ENCODE data around the gene CPA5.

The CPA5 gene, protein sequence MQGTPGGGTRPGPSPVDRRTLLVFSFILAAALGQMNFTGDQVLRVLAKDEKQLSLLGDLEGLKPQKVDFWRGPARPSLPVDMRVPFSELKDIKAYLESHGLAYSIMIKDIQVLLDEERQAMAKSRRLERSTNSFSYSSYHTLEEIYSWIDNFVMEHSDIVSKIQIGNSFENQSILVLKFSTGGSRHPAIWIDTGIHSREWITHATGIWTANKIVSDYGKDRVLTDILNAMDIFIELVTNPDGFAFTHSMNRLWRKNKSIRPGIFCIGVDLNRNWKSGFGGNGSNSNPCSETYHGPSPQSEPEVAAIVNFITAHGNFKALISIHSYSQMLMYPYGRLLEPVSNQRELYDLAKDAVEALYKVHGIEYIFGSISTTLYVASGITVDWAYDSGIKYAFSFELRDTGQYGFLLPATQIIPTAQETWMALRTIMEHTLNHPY

GRCh38 chr7:130344271-130344866, at the start of gene CPA5:
TSS of gene CPA5 (plus strand) at chr7:130344816. CDS start at chr7:130346486, 1,670 bp downstream.
- no peak within 1 kb of the TSS for H3K27ac ChIP-seq
- TF ChIP-seq, protein P1, sequence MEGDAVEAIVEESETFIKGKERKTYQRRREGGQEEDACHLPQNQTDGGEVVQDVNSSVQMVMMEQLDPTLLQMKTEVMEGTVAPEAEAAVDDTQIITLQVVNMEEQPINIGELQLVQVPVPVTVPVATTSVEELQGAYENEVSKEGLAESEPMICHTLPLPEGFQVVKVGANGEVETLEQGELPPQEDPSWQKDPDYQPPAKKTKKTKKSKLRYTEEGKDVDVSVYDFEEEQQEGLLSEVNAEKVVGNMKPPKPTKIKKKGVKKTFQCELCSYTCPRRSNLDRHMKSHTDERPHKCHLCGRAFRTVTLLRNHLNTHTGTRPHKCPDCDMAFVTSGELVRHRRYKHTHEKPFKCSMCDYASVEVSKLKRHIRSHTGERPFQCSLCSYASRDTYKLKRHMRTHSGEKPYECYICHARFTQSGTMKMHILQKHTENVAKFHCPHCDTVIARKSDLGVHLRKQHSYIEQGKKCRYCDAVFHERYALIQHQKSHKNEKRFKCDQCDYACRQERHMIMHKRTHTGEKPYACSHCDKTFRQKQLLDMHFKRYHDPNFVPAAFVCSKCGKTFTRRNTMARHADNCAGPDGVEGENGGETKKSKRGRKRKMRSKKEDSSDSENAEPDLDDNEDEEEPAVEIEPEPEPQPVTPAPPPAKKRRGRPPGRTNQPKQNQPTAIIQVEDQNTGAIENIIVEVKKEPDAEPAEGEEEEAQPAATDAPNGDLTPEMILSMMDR (IDR thresholded peaks at IDR 0.05): no peak
- DNase-seq (ENCODE audit: low spot score): no peak
- H3K4me3 ChIP-seq: no peak within 1 kb of the TSS

- DNase-seq (ENCODE audit: low spot score): no peak
- H3K27ac ChIP-seq: no peak overlapping the region
- H3K4me3 ChIP-seq: no peak overlapping the region
- TF ChIP-seq, protein P1 (IDR thresholded peaks at IDR 0.05): no peak
Observed at GRCh38 chr7:130296221-130296951, 48.2 kb upstream of the CPA5 start.

DNA sequence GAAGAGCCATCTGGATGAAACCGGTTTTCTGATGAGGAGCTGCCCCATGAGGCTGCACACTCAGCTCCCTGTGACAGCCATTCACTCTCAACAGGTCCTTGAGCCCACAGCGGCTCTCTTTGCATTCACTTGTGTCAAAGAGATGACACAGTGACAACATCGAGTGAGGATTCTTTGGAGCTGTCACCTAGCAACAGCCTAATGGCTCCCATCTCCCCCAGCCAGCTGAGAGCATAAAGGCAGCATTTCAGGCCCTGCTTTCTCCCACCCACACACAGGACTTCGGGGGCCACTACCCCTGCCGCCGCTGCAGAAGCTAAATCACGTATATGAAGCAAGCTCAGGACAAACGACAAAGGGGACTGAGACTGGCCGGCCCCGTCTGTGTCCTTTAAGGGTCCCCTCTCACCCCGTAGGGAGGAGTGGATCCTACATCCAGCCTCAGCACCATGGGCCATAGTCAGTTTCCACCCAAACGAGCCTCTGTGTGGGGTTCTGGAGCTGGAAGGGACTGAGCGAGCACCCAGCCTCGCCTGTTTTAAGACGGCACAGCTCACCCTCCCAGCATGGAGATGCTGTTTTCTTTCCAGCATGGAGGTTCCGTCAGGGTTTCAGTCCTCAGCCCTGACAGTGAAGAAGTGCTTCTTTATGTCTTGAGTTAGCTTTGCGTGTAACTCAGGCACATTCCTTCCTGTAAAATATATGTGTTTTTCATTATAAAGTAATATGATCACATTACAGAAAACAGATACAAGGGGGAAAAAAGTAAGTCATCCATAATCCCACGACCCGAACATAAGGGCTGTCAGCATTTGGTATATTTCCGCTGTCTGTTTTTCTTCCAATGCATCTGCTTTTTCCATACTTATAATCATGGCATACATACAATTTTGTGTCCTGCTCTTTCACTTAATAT, 46.7 kb upstream of the CPA5 start:
- TF ChIP-seq, protein P1 (IDR thresholded peaks at IDR 0.05): no peak
- no peak for DNase-seq (ENCODE audit: low spot score)
- H3K27ac ChIP-seq: no peak overlapping the region
- no peak overlapping the region for H3K4me3 ChIP-seq

- no peak for DNase-seq (ENCODE audit: low spot score)
- Histone ChIP-seq H3K4me3 (no peak overlapping the region), H3K27ac (no peak overlapping the region)
- TF ChIP-seq, protein P1 (IDR thresholded peaks at IDR 0.05): no peak
Observed at GRCh38 chr7:130298544-130299326, 45.9 kb upstream of the CPA5 start.

DNA sequence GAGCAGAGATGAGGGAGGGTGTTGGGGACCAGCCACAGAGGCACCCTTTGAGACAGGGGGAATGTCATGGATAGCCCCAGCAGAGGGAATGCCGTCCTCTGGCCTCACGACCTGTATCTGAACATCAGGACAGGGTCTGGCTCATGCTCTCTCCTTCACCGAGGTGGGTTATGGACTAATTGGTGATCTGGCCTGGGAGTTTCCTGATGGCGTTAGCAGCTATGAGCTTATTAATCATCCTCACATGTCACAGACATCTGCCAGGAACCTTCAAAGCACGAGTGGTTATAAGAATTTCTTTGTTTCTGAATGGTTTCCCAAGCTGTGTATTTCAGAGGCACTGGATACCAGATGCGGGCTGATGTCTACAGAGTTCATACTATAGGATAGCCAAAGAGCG, 44.8 kb upstream of the CPA5 start:
- H3K4me3 ChIP-seq: no peak overlapping the region
- no peak for DNase-seq (ENCODE audit: low spot score)
- no peak overlapping the region for H3K27ac ChIP-seq
- TF ChIP-seq, protein P1 (IDR thresholded peaks at IDR 0.05): no peak

All from coronary artery (tissue), 2 donors.